HTERT RPE-1 (cell line): ENCODE data around the gene PKP3.
"Not testable (repeated sequence)": the region's sequence is repeated elsewhere in the genome, so short reads cannot be mapped to it uniquely, and the experiment has no call there.

Experiments
- in situ Hi-C: fragments of 300-500 bp; cut with MboI; formaldehyde crosslinking; loops from 4 replicates; pipeline ENCODE4 v1.14.3; 2020; ENCODE audit warnings: low sequenced_read_pairs

The PKP3 gene

DNA sequence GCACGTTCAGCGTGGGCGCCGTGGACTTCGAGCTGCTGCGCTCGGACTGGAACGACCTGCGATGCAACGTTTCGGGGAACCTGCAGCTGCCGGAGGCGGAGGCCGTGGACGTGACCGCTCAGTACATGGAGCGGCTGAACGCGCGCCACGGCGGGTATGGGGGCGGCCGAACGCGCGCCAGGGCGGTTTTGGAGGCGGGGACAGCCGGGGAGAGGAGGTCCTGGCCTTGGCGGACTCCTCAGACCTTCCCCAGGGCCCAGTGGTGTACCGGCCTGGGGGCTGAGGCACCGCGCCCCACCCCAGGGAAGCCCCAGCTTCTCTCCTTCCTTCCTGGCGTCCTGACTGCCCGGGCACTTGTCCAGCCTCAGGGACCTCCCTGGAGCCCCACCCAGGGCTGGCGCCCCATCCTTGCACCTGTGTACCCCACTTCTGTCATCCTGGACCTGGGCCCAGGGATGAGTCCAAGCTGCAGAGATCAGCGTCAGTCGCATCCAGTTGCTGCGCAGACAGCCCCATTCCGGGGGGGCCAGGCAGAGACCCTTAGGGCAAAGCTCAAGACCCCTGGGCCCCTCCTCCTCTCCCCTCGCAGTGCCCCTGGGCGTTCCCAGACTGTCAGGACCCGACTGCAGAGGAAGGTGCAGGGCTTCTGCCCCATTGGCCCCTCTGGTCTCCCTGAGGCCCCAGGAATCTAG, 16.7 kb upstream of the PKP3 start:
- in situ Hi-C loops = no loop called here

DNA sequence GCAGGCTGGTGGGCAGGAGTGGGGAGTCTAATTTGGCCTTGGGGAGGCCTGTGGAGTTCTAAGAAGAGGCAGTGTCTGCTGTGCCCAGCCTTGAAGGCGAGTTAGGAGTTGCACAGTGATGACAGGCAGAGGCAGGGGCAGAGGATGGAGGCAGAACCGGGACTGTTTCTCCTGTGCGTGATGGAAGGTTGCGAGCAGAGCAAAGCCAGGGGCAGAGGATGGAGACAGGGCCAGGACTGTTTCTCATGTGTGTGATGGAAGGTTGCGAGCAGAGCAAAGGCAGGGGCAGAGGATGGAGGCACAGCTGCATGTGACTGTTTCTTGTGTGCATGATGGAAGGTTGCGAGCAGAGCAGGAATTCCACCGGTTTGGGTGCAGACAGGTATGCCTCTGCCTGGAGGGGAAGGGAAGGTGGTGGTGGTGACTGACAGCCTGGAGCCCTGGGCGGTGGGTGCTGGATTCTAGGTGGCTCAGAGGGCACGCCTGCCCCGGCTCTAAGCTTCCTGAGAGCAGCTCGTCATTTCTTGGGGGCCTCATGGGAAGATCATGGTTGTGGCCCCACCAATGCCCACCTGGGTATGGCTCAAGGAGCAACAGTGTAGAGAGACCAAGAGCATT, 16.0 kb upstream of the PKP3 start:
- in situ Hi-C loops = no loop called here

- in situ Hi-C loops = no loop called here
Measured at GRCh38 chr11:379205-380094, 14.6 kb upstream of the PKP3 start.

DNA sequence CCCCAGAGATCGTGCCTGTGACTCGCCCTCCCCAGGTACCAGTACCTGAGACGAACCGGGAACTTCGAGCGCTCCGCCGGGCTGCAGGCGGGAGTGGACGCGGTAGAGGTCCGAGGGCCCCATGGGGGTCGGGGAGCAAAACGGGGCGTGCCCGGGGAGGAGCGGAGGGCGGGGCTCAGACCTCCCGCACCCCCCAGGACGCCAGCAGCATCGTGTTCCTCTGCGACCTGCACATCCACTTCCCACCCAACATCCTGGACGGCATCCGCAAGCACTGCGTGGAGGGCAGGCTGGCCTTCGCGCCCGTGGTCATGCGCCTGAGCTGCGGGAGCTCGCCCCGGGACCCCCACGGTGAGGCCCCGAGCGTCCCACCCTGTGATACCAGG, 13.9 kb upstream of the PKP3 start:
- in situ Hi-C loops = no loop called here

- in situ Hi-C loops = no loop called here
Measured at GRCh38 chr11:380491-380890, 13.5 kb upstream of the PKP3 start.

DNA sequence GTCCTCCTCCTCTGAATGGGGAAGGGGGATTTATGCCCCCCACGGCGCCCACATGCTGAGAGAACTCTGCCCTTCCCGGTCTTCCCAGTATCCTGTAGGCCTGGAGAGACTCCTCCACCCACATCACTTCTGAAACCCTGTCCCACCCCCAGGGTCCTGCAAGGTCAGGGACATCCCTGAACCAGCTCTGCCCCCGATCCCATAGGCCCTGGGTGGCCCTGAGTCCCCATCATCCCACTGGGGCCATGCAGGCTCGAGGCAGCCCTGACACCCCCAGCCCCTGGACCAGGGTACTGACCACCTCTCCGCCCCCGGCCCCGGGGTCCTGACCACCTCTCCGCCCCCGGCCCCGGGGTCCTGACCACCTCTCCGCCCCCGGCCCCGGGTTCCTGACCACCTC, 13.0 kb upstream of the PKP3 start:
- in situ Hi-C loops = no loop called here

DNA sequence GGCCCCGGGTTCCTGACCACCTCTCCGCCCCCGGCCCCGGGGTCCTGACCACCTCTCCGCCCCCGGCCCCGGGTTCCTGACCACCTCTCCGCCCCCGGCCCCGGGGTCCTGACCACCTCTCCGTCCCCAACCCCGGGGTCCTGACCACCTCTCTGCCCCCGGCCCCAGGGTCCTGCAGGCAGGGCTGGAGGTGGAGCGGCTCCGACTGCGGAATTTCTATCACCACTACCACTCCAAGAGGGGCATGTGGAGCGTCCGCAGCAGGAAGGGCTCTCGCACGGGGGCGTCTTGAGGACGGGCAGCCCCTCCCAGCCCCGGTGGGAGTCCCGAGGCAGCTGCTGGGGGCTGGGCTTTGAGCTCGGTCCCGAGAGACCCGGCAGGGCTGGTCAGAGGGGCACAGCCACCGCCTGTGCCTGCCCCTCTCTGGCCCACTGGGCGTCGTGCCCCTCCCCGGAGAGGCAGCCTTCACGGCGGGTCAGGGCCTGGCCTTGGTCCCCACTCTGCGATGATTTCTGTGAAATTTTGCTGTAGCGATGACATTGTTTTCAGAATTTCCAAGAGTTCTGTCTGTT, 12.4 kb upstream of the PKP3 start:
- in situ Hi-C loops = no loop called here

DNA sequence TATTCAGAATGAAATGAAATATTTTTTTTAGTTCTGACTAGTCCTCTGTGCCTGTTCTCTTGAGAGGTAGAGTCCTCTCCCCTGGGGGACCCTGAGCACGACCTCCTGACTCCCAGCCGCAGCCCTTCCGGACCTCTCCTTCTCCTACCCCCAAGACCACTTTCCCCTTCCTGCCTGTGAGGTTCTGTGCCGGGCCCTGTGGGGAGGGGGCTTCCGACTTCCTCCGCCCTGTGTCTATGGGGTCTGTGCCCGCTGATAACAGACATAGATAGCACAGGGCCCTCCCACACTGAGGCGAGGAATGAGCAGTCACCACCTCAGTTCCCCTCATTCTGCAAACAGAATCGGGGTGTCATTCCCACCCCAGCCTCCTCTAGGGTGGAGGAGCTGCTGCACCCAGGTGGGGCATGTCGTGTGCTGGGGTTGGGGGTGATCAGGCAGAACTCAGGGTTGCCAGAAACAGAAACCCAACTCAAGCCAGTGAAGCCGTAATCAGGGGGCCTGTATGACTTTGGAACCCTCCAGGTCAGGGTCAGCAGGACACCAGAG, 11.9 kb upstream of the PKP3 start:
- in situ Hi-C loops = no loop called here

GRCh38 chr11:383431-383830, 10.6 kb upstream of the PKP3 start:
- in situ Hi-C loops = no loop called here

- in situ Hi-C loops = no loop called here
Measured at GRCh38 chr11:384511-384910, 9.5 kb upstream of the PKP3 start.

GRCh38 chr11:385594-386351, 8.2 kb upstream of the PKP3 start:
- in situ Hi-C loops = no loop called here

DNA sequence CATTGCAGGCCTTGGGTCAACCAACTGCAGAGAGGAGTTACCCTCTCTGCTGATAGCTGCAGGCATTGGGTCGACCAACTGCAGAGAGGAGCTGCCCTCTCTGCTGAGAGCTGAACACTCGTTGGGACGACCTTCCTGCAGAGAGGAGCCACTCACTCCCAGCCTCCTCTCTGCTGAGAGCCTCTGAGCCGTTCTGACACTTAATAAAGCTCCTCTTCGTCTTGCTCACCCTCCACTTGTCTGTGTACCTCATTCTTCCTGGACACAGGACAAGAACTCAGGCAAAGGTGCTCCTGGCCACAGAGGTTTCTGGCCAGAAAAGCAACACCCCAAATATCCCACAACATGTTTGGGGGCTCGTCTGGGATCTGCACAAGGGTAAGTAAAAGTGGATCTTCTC, 7.5 kb upstream of the PKP3 start:
- in situ Hi-C loops = no loop called here

DNA sequence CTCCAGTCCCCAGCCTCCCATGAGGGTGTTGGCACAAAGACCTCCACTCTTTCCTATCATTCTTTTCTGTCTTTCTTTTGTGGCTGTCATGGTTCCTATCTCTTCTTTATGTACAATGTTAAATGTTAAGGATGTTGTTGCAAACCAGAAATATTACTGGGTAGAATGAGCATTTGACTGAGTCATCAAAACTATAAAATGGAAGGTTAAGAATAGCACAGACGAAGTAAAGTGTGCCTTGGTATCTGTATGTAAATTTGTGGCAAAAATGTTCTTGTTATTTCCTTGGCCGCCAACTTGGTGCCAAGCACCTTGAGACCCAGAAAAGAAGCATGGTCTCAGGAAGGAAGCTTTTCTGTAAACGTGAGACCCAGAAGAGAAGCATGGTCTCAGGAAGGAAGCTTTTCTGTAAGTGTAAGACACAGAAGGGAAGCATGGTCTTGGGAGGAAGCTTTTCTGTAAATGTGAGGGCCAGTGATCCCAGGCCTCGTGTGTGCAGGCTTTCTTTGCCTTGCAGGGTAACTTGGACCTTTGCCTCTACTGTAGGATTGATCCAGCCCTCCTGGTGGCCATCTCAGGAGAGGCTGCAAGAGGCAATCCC, 6.7 kb upstream of the PKP3 start:
- in situ Hi-C loops = no loop called here

- in situ Hi-C loops = not testable (repeated sequence)
Measured at GRCh38 chr11:389369-389768, 4.6 kb upstream of the PKP3 start.

DNA sequence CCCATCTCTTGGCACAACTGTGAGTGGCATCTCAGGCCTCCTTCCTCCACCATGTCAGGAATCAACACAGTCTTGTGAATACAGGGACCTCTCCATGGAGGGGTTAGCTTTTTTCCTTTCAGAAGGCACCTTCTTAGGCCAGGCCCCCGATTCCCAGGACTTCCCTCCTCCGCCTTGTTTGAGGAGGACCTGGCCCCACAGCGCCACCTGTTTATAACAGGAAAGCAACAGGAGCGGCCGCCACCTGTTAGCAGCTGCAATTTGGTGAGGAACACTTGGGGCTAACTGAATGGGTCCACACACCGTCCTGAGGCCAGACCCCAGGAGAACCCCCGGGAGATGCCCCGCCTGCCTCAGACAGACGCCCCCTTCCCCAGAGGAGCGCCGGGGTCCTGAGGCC, 3.8 kb upstream of the PKP3 start:
- in situ Hi-C loops = no loop called here

DNA sequence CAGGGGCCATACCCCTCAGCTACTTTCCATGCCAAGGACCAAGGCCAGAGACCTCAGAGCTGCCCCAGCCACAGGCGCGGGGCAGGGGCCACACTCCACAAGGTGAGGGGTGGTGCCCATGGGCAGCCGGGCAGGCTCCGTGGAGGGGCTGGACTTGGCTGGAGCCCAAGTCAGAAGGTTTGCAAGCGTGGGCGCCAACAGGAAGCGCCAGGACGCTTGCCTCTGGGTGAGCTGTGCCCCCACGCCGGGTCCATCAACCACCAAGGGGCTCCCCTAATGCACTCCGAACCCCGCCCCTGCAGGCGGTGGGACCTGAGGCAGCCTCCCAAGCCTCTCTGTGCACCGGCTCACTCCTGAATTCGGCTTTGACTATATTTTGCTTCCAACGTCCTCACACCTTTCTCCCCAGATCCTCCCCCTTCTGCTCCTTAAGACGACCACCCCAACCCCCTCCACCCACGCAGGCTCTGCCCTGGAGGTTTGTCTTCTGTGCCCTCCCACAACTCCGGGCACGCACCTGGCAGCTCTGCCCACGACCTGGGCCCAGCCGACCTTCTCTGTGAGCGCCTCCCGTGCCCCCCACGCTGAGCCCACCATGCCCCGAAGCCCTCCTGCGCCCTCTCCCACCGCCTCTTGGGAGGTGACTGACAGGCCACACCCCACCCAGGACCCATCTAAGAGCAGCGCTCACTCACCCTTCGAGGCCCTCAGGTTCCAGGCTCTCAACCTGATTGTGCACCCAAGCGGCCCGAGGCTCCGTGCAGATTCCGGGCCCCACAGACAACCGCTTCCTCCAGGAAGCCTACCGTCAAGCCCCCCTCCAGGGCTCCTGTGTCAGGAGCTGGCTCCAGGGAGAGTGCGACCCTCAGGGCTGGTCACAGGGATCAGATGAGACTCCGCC, 2.6 kb upstream of the PKP3 start:
- in situ Hi-C loops = no loop called here

GRCh38 chr11:392102-392777, 1.8 kb upstream of the PKP3 start:
- in situ Hi-C loops = no loop called here

DNA sequence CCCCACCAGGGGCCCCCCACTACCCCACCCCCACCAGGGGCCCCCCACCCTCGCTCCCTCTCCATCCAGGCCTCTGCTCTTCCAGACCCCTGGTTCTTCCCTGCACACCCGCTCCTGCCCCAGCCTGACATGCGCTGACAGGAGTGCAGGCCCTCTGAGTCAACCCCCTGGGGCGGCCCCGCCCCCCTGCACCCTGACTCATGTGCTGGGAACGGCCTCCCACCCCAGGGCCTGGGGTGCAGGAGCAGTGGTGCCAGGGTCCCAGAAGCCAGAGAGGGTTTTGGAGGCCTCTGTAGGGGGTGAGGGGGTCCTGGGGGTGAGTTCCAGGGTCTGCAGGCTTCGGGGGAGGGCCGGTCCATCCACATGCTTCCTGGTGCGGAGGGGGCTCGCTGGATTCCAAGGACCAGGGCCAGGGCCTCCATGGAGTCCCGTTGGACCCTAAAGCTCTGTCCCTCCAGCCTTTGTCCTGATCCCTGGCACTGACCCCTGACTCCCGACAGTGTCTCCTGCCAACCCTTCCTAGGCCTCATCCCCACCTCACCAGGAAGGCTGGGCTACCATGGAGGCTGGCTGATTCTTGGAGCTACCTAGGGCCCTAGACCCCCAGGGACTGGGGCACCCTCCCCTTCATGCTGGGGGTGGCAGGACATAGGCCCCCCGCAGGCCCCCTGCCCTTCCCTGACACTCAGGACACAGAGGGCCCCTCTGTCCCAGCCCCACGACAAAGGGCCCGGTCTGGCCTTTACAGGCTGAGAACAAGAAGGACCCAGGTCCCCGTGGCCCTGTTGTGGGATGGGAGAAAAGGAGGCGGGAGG, 583 bp upstream of the PKP3 start:
- in situ Hi-C loops = no loop called here
